ENCODE data around the gene TAOK1.

The TAOK1 gene

GRCh38 chr17:29573558-29573869 is 183.4 kb downstream of the TAOK1 start:
- no peak overlapping the region for H3K4me3 ChIP-seq
- peaks cover 22 to 59% (median 48%) of the 10 kb centered on the region in 3 donors for H3K36me3 ChIP-seq
- DNase-seq, result peak in 1 of 2 donors; percentile 66
- no peak for TF ChIP-seq CTCF (IDR thresholded peaks at IDR 0.05)
- H3K4me1 ChIP-seq, result peaks cover 0 to 59% (median 24%) of the 10 kb centered on the region in 4 donors
- no peak overlapping the region for H3K27ac ChIP-seq
- no peaks in the 10 kb centered on the region for H3K9me3 ChIP-seq
- intact Hi-C loops (cut with DNase I; ENCODE audit: low total_unique reads), result no loop called here
- H3K27me3 ChIP-seq, result no peaks in the 10 kb centered on the region

- intact Hi-C loops (cut with DNase I; ENCODE audit: low total_unique reads), result no loop called here
- H3K36me3 ChIP-seq, result peaks cover 22 to 65% (median 54%) of the 10 kb centered on the region in 3 donors
- no peak overlapping the region for H3K27ac ChIP-seq
- no peaks in the 10 kb centered on the region for H3K9me3 ChIP-seq
- no peak for TF ChIP-seq CTCF (IDR thresholded peaks at IDR 0.05)
- peak; percentile 18 to 67 for DNase-seq
- H3K4me1 ChIP-seq, result peaks cover 0 to 54% (median 23%) of the 10 kb centered on the region in 4 donors
- H3K27me3 ChIP-seq, result no peaks in the 10 kb centered on the region
- H3K4me3 ChIP-seq, result no peak overlapping the region
Observed at GRCh38 chr17:29573871-29574731, 183.9 kb downstream of the TAOK1 start.

GRCh38 chr17:29574732-29575510 is 184.8 kb downstream of the TAOK1 start:
- peak in 1 of 2 donors; percentile 65 for DNase-seq
- peaks cover 22 to 73% (median 62%) of the 10 kb centered on the region in 3 donors for H3K36me3 ChIP-seq
- no peak overlapping the region for H3K27ac ChIP-seq
- no peaks in the 10 kb centered on the region for H3K9me3 ChIP-seq
- no peaks in the 10 kb centered on the region for H3K27me3 ChIP-seq
- peaks cover 0 to 47% (median 16%) of the 10 kb centered on the region in 4 donors for H3K4me1 ChIP-seq
- no peak overlapping the region for H3K4me3 ChIP-seq
- intact Hi-C loops (cut with DNase I; ENCODE audit: low total_unique reads), result loop anchor here (5.0 kb wide), 2 partner anchors 37 to 207 kb away; no protein-coding TSS in a partner anchor
- TF ChIP-seq CTCF (IDR thresholded peaks at IDR 0.05), result no peak

GRCh38 chr17:29575511-29576213 is 185.5 kb downstream of the TAOK1 start:
- no peaks in the 10 kb centered on the region for H3K27me3 ChIP-seq
- intact Hi-C loops (cut with DNase I; ENCODE audit: low total_unique reads), result loop anchor here (5.0 kb wide), 2 partner anchors 37 to 207 kb away; no protein-coding TSS in a partner anchor
- H3K4me3 ChIP-seq, result no peak overlapping the region
- peaks cover 22 to 74% (median 62%) of the 10 kb centered on the region in 3 donors for H3K36me3 ChIP-seq
- H3K27ac ChIP-seq, result no peak overlapping the region
- DNase-seq, result no peak
- peaks cover 0 to 41% (median 18%) of the 10 kb centered on the region in 4 donors for H3K4me1 ChIP-seq
- no peak for TF ChIP-seq CTCF (IDR thresholded peaks at IDR 0.05)
- H3K9me3 ChIP-seq, result no peaks in the 10 kb centered on the region

All from tibial artery (tissue), 4 donors.